Endodermal cell (in vitro differentiated cells): ENCODE data around the gene AP2A1. TPM values are rescaled to one million over a fixed set of nuclear protein-coding genes. Genes with fewer than 3 reads are reported as not detected.

Experiments
- DNase-seq: peaks from one replicate; pipeline ENCODE4 v3.0.0-alpha.2; 2017
- H3K27ac ChIP-seq: 2 replicates; pipeline ENCODE4 v1.5.1; 2013; ENCODE audit warnings: mild to moderate bottlenecking, low read depth, low read length, moderate library complexity
- H3K27me3 ChIP-seq: 2 replicates; pipeline ENCODE4 v1.6.1; 2013; ENCODE audit warnings: mild to moderate bottlenecking, low read length, moderate library complexity; ENCODE audit not compliant: insufficient read depth, control insufficient read depth, poor library complexity, severe bottlenecking
- H3K36me3 ChIP-seq: 2 replicates; pipeline ENCODE4 v1.7.0; 2013; ENCODE audit warnings: mild to moderate bottlenecking, low read length, moderate library complexity; ENCODE audit not compliant: control insufficient read depth, insufficient read depth
- H3K4me1 ChIP-seq: one replicate; pipeline ENCODE4 v1.7.0; 2013; ENCODE audit warnings: low read length; ENCODE audit not compliant: control insufficient read depth, insufficient read depth
- H3K4me3 ChIP-seq: 2 replicates; pipeline ENCODE4 v1.5.1; 2013; ENCODE audit warnings: mild to moderate bottlenecking, low read length, moderate library complexity
- H3K9ac ChIP-seq: 2 replicates; pipeline ENCODE4 v1.6.1; 2013; ENCODE audit warnings: mild to moderate bottlenecking, low read length, moderate library complexity; ENCODE audit not compliant: poor library complexity, severe bottlenecking; ENCODE audit errors: extremely low read depth
- H3K9me3 ChIP-seq: 2 replicates; pipeline ENCODE4 v1.6.1; 2013; ENCODE audit warnings: mild to moderate bottlenecking, low read length, moderate library complexity; ENCODE audit not compliant: control insufficient read depth
- H3K27ac Mint-ChIP-seq: 2 replicates; pipeline ENCODE4 v1.8.0; 2020; ENCODE audit warnings: mixed read lengths
- H3K27me3 Mint-ChIP-seq: 2 replicates; pipeline ENCODE4 v1.8.0; 2021; ENCODE audit warnings: mild to moderate bottlenecking, mixed read lengths; ENCODE audit not compliant: insufficient read depth
- H3K36me3 Mint-ChIP-seq: 2 replicates; pipeline ENCODE4 v1.8.0; 2020; ENCODE audit warnings: low read depth, mixed read lengths
- H3K4me1 Mint-ChIP-seq: 2 replicates; pipeline ENCODE4 v1.8.0; 2020; ENCODE audit warnings: mixed read lengths
- H3K4me3 Mint-ChIP-seq: 2 replicates; pipeline ENCODE4 v1.8.0; 2020; ENCODE audit warnings: mild to moderate bottlenecking, moderate library complexity, mixed read lengths
- H3K9me3 Mint-ChIP-seq: 2 replicates; pipeline ENCODE4 v1.8.0; 2020; ENCODE audit warnings: mild to moderate bottlenecking, mixed read lengths
- CTCF ChIP-seq: fragments of 200-600 bp; sonication (generic); conservative IDR thresholded peaks from 2 replicates; pipeline ENCODE4 v1.5.0; 2021; ENCODE audit warnings: antibody characterized with exemption, mild to moderate bottlenecking
- WGBS, 2 experiments: methylation state at CpG; one replicate each; pipeline versions ENCODE4 v1.1.5 to v1.1.7; 2013; ENCODE audit warnings: missing lambda C conversion rate in 2 of 2, mixed read lengths in 1 of 2; ENCODE audit not compliant: insufficient coverage in 1 of 2, insufficient read length in 1 of 2; 5-methylcytosine and 5-hydroxymethylcytosine counted together
- total RNA-seq, 2 donors: library from RNA; stranded (reverse); fragmentation: NEBNext Ultra II Directional in 1 of 2; extraction: Animal tissue kit (Norgen Biotek cat#: 25700) in 1 of 2; gene quantifications; 2 replicates in 1 of 2; 3 replicates in 1 of 2; pipeline ENCODE4 v1.2.1, GENCODE V29; 2021

The AP2A1 gene
- total RNA-seq, 2 donors from 2014 or later: 100 to 110 TPM

- H3K27ac ChIP-seq: no peak overlapping the region
- DNase-seq: no peak
- no peak for TF ChIP-seq CTCF
- no peaks in the 10 kb centered on the region for H3K9me3 ChIP-seq
- H3K4me1 Mint-ChIP-seq: peaks cover 10% of the 10 kb centered on the region
- peaks cover 3% of the 10 kb centered on the region for H3K36me3 Mint-ChIP-seq
- H3K36me3 ChIP-seq: no peaks in the 10 kb centered on the region
- H3K27ac Mint-ChIP-seq: peak overlapping the region; percentile 4
- no peak overlapping the region for H3K4me3 ChIP-seq
- H3K9me3 Mint-ChIP-seq: no peaks in the 10 kb centered on the region
- H3K9ac ChIP-seq: peak overlapping the region; percentile 94
- H3K27me3 ChIP-seq: no peaks in the 10 kb centered on the region
- 67 to 77% methylated on average over 1 of the region's 1 CpG for WGBS, 2 experiments
- peak overlapping the region; percentile 9 for H3K4me3 Mint-ChIP-seq
- H3K4me1 ChIP-seq: no peaks in the 10 kb centered on the region
- peaks cover 1% of the 10 kb centered on the region for H3K27me3 Mint-ChIP-seq
These were observed 47.2 kb downstream of the AP2A1 start for GRCh38 chr19:49814010-49814409.

- no peak for DNase-seq
- TF ChIP-seq CTCF: no peak
- Mint-ChIP-seq H3K9me3 (no peaks in the 10 kb centered on the region), H3K4me1 (peaks cover 11% of the 10 kb centered on the region), H3K36me3 (peaks cover 16% of the 10 kb centered on the region), H3K27me3 (no peaks in the 10 kb centered on the region), H3K4me3 (no peak overlapping the region), H3K27ac (no peak overlapping the region)
- WGBS, 2 experiments: 89 to 93% methylated on average over 12 to 14 of the region's 14 CpGs
- no peaks in the 10 kb centered on the region for H3K27me3 ChIP-seq
- H3K4me1 ChIP-seq: no peaks in the 10 kb centered on the region
- H3K9me3 ChIP-seq: no peaks in the 10 kb centered on the region
- H3K36me3 ChIP-seq: peaks cover 12% of the 10 kb centered on the region
- no peak overlapping the region for H3K4me3 ChIP-seq
- no peak overlapping the region for H3K9ac ChIP-seq
- no peak overlapping the region for H3K27ac ChIP-seq
These were observed 49.8 kb downstream of the AP2A1 start for GRCh38 chr19:49816590-49816989.

DNA sequence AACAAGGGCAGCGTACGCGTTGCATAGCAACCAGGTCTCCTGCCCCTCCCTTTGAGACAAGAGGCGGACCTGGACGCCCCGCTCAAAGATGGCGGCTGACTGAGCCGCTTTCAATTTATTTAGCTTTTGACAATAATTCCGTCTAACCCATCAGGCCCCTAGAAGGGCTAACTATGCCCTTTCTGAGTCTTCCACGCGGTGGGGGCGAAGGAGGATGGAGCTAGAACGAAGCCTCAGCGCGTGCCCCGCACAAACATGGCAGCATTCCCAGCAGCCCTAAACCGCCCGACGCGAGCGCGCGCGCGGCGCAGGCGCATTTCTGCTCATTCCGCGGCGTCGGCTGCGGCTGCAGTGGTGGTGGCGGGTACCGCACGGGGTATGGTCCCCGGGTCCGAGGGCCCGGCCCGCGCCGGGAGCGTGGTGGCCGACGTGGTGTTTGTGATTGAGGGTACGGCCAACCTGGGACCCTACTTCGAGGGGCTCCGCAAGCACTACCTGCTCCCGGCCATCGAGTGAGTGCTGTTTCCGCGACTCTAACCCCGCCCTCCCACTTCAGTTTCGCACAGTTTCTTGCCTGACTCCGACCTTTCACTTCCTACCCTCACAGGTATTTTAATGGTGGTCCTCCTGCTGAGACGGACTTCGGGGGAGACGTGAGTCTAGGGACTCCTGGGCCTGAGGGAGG lies 51.3 kb downstream of the AP2A1 start, which contains the start of gene MED25:
Gene MED25 (plus strand): TSS at position 326 of the 685 bp plus-strand sequence. CDS start 53 bp downstream, at position 379.
- peaks cover 22% of the 10 kb centered on the region for H3K36me3 Mint-ChIP-seq
- Histone ChIP-seq H3K36me3 (peaks cover 14% of the 10 kb centered on the region), H3K27me3 (no peaks in the 10 kb centered on the region), H3K9me3 (no peaks in the 10 kb centered on the region), H3K27ac (peak within 1 kb of the TSS; percentile 83), H3K4me1 (no peaks in the 10 kb centered on the region), H3K4me3 (peak within 1 kb of the TSS; percentile 95), H3K9ac (peak within 1 kb of the TSS; percentile 99)
- peak within 1 kb of the TSS; percentile 92 for H3K4me3 Mint-ChIP-seq
- no peaks in the 10 kb centered on the region for H3K27me3 Mint-ChIP-seq
- DNase-seq: peak; percentile 95
- no peaks in the 10 kb centered on the region for H3K9me3 Mint-ChIP-seq
- WGBS, 2 experiments: 0% methylated on average over 26 to 57 of the region's 57 CpGs
- TF ChIP-seq CTCF: peak; percentile 55
- peak within 1 kb of the TSS; percentile 97 for H3K27ac Mint-ChIP-seq
- peaks cover 11% of the 10 kb centered on the region for H3K4me1 Mint-ChIP-seq
